Right lobe of liver (tissue), 6 donors: Measurements from ENCODE around the gene THADA. TPM values are rescaled to one million over a fixed set of nuclear protein-coding genes. Genes with fewer than 3 reads are reported as not detected.

Experiments used
- ATAC-seq, 4 donors: fragments of 200-7000 bp; cut with Tn5 transposase; one replicate each; pipeline ENCODE4 v1.9.1; 2020; ENCODE audit warnings: mild to moderate bottlenecking in 4 of 4, moderate library complexity in 4 of 4
- DNase-seq, 3 donors: peaks; one replicate each; pipeline ENCODE4 v3.0.0-alpha.2; 2020
- H3K27ac ChIP-seq, 3 donors: fragments of 200-600 bp; one replicate each; pipeline ENCODE4 v1.8.0; 2022
- H3K27me3 ChIP-seq, 2 donors: fragments of 200-600 bp; one replicate each; pipeline ENCODE4 v1.8.0; 2022
- H3K36me3 ChIP-seq, 4 donors: fragments of 200-600 bp; sonication (generic) in 1 of 4; one replicate each; pipeline versions ENCODE4 v1.5.1 to v1.8.0; 2017 to 2022; ENCODE audit warnings: control low read depth in 1 of 4
- H3K4me1 ChIP-seq, 4 donors: fragments of 200-600 bp; sonication (generic) in 1 of 4; one replicate each; pipeline versions ENCODE4 v1.5.1 to v1.8.0; 2017 to 2022; ENCODE audit warnings: control low read depth in 1 of 4
- H3K4me3 ChIP-seq, 3 donors: fragments of 200-600 bp; one replicate each; pipeline ENCODE4 v1.8.0; 2022
- H3K9me3 ChIP-seq, 4 donors: fragments of 200-600 bp; sonication (generic) in 1 of 4; one replicate each; pipeline versions ENCODE4 v1.5.1 to v1.8.0; 2017 to 2022; ENCODE audit warnings: control low read depth in 1 of 4
- POLR2A ChIP-seq: fragments of 450-650 bp; IDR thresholded peaks from one replicate; pipeline ENCODE4 v1.6.1; 2017; ENCODE audit warnings: antibody characterized with exemption, mild to moderate bottlenecking
- WGBS: methylation state at CpG from one replicate; pipeline ENCODE4 v1.1.6; 2018; ENCODE audit warnings: low coverage, low lambda C conversion rate; ENCODE audit not compliant: insufficient coverage; ENCODE audit errors: missing lambda C conversion rate; 5-methylcytosine and 5-hydroxymethylcytosine counted together
- intact Hi-C, 2 donors: fragments of 100-400 bp; cut with DNase I; formaldehyde crosslinking; loops; one replicate each; pipeline versions ENCODE4 v1.11.2 to v1.14.1; 2022
- total RNA-seq, 6 experiments: library from RNA; depleted of rRNA in 2 of 6; stranded (reverse); fragments of >200 nt in 2 of 6; fragmentation: NEBNext Ultra II Directional in 3 of 6; extraction: Animal tissue kit (Norgen Biotek cat#: 25700) in 3 of 6; gene quantifications; one replicate each; pipeline versions ENCODE4 v1.1.0 to v1.2.4, GENCODE V29; 2016 to 2023
- TF ChIP-seq, protein P1 (sequence below), 4 donors: fragments of 200-600 bp in 3 of 4; fragments of 450-650 bp in 1 of 4; IDR thresholded peaks; one replicate each; pipeline versions ENCODE4 v1.5.1 to v1.8.0; 2016 to 2022; ENCODE audit warnings: antibody characterized with exemption in 4 of 4, mild to moderate bottlenecking in 2 of 4
- donor health status: DM: no; HTN: yes; CAD: no.
- donor health status: DM: no; HTN: no; CAD: no.
- donor health status: DM: no; HTN: no; CAD: no.
- donor health status: DM: no; HTN: yes; CAD: no.
- donor health status: DM: no; HTN: yes; CAD: no.

The THADA gene
- total RNA-seq, 6 experiments from 2014 or later = 12.2 to 21.6 (median 14.0) TPM

DNA sequence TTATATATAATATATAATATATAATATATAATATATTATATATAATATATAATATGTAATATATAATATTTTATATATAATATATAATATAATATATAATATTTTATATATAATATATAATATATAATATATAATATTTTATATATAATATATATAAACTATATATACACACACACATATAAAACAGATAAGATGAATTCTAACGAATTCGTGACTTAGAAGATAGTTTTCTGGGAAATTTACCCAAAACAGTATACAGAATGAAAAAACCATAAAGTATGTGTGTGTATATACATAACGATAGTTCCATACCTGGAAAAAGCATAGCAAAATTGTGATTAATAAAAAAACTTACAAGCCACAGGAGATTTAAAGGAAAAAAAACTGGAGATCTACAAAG, 80.6 kb downstream of the THADA start:
- TF ChIP-seq, protein P1, sequence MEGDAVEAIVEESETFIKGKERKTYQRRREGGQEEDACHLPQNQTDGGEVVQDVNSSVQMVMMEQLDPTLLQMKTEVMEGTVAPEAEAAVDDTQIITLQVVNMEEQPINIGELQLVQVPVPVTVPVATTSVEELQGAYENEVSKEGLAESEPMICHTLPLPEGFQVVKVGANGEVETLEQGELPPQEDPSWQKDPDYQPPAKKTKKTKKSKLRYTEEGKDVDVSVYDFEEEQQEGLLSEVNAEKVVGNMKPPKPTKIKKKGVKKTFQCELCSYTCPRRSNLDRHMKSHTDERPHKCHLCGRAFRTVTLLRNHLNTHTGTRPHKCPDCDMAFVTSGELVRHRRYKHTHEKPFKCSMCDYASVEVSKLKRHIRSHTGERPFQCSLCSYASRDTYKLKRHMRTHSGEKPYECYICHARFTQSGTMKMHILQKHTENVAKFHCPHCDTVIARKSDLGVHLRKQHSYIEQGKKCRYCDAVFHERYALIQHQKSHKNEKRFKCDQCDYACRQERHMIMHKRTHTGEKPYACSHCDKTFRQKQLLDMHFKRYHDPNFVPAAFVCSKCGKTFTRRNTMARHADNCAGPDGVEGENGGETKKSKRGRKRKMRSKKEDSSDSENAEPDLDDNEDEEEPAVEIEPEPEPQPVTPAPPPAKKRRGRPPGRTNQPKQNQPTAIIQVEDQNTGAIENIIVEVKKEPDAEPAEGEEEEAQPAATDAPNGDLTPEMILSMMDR (IDR thresholded peaks at IDR 0.05) = no peak
- TF ChIP-seq POLR2A = no peak
- Histone ChIP-seq H3K27me3 (no peaks in the 10 kb centered on the region), H3K36me3 (no peaks in the 10 kb centered on the region), H3K4me3 (no peak overlapping the region), H3K4me1 (peaks cover 0 to 23% (median 10%) of the 10 kb centered on the region in 4 donors), H3K9me3 (no peaks in the 10 kb centered on the region), H3K27ac (peak overlapping the region in 1 of 3 donors; percentile 33)
- DNase-seq = no peak
- intact Hi-C loops = no loop called here
- ATAC-seq = no peak
- WGBS = 65% methylated on average over 3 of the region's 3 CpGs

DNA sequence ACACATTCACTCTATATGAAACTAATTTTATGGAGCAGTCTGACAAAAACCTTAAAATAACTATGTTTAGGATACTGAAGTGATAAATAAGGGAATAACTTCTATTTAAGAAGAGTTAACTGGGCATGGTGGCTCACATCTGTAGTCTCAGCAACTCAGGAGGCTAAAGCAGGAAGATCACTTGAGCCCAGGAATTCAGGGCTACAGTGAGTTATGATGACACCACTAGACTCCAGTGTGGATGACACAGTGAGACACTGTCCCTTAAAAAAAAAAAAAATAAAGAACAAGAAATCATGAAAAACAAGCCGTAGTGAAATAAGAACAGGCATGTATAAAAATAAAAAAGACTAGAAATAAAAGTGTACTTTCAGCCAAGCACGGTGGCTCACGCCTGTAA, 82.0 kb downstream of the THADA start:
- intact Hi-C loops = no loop called here
- DNase-seq (no peak), ATAC-seq (no peak)
- no peak for TF ChIP-seq POLR2A
- TF ChIP-seq, protein P1 (IDR thresholded peaks at IDR 0.05) = no peak
- Histone ChIP-seq H3K27ac (no peak overlapping the region), H3K9me3 (no peaks in the 10 kb centered on the region), H3K27me3 (no peaks in the 10 kb centered on the region), H3K4me1 (peaks cover 0 to 21% (median 10%) of the 10 kb centered on the region in 4 donors), H3K36me3 (no peaks in the 10 kb centered on the region), H3K4me3 (no peak overlapping the region)
- 73% methylated on average over 3 of the region's 3 CpGs for WGBS

DNA sequence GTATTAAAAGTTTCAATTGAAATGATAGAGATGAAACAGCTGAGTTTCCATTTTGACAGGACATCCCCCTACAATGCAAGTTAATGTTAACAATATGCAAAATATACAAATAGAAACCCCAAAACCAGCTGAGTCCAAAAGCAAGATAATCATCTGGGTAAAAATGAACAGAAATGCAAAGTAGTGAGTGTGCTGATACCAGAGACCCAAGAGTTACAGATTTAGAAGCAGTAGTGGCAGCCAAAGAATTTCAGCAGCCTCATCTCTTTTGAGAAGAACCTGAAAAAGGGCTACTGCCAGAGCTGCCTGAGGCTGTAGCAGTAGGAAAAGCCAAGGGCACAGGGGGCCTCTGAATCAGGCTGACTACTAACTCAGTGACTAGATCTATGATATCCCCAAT, 82.6 kb downstream of the THADA start:
- Histone ChIP-seq H3K4me3 (no peak overlapping the region), H3K9me3 (no peaks in the 10 kb centered on the region), H3K27me3 (no peaks in the 10 kb centered on the region), H3K4me1 (peaks cover 0 to 21% (median 10%) of the 10 kb centered on the region in 4 donors), H3K36me3 (no peaks in the 10 kb centered on the region), H3K27ac (no peak overlapping the region)
- DNase-seq = no peak
- intact Hi-C loops = no loop called here
- TF ChIP-seq, protein P1 (IDR thresholded peaks at IDR 0.05) = no peak
- no peak for TF ChIP-seq POLR2A
- ATAC-seq = no peak

DNA sequence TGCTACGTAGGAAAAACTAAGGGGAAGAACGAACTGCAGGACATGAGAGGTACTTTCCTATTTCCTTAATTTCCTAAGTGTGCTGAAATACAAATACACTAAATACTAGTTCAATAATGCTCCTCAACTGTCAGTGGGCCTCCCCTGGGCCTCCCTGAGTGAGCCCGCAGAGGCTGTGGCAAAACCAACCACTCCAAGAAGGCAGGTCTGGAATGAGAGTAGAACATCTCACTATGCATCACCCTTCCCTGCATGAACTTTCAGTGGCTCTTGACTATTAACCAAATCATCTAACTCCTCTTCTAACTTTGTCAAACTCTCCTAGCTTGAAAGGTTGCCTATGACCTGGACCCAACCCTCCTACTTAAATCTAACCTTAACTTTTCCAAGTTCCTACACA, 84.6 kb downstream of the THADA start:
- TF ChIP-seq POLR2A = no peak
- TF ChIP-seq, protein P1 (IDR thresholded peaks at IDR 0.05) = no peak

DNA sequence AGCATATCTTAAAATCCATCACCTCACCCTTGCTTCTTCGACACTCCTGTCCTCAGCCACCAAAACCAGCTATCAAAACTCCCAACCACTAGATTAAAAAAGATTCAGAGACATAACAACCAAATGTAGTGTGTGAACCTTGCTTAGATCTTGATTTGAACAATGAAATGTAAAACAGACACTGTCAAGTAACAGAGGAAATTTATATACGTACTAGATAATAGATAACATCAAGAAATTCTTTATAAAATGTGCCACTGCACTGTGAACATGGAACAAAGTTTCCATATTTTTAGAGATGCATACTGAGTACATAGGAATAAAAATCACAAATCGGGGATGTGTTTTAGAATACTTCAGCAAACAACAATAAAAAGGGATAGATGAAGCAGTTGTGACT, 86.0 kb downstream of the THADA start:
- Histone ChIP-seq H3K27ac (no peak overlapping the region), H3K4me3 (no peak overlapping the region), H3K4me1 (no peaks in the 10 kb centered on the region), H3K9me3 (no peaks in the 10 kb centered on the region), H3K36me3 (peaks cover 0 to 5% (median 0%) of the 10 kb centered on the region in 4 donors), H3K27me3 (no peaks in the 10 kb centered on the region)
- WGBS = 70% methylated on average over 3 of the region's 3 CpGs
- no peak for ATAC-seq
- no peak for DNase-seq
- TF ChIP-seq, protein P1 (IDR thresholded peaks at IDR 0.05) = no peak
- no peak for TF ChIP-seq POLR2A
- intact Hi-C loops = no loop called here

More for the DNA sequence above, 84.6 kb downstream of the THADA start:
- Histone ChIP-seq H3K9me3 (no peaks in the 10 kb centered on the region), H3K36me3 (no peaks in the 10 kb centered on the region), H3K4me1 (peaks cover 0 to 9% (median 3%) of the 10 kb centered on the region in 4 donors), H3K4me3 (no peak overlapping the region), H3K27me3 (no peaks in the 10 kb centered on the region), H3K27ac (no peak overlapping the region)
- intact Hi-C loops = no loop called here
- WGBS = 100% methylated on average over 1 of the region's 3 CpGs
- ATAC-seq = no peak
- DNase-seq = no peak
